ENCODE results near the gene DLX4. TPM values are rescaled to one million over a fixed set of nuclear protein-coding genes. Genes with fewer than 3 reads are reported as not detected.

DLX4 gene
- total RNA-seq, 1 donor from 2014 or later, result 1.2 TPM

DNA sequence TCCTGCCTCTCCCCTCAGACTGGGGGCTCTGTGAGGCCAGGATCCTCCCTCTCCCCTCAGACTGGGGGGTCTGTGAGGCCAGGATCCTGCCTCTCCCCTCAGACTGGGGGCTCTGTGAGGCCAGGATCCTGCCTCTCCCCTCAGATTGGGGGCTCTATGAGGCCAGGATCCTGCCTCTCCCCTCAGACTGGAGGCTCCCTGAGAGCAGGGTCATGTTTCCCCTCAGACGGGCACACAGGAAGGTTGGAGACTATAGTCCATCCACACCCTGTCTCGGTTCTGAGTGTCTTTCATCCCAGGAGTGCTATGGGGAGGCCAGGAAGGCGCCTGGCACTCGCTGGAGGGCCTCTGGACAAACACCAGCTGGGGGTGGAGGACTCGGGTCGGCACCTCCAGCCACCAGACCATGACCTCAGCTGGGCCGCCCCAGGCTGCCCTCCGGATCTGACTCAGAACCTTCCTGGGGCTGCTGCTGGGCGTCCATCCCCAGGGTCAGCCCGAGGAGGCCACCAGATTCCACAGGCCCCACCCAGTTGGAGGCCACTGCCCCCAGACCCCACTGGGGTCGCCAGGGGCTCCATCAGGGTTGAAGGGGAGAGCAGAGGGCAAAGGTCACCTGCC lies 21.9 kb upstream of the DLX4 start:
- Histone ChIP-seq H3K27ac (no peak overlapping the region), H3K9me3 (no peaks in the 10 kb centered on the region), H3K4me3 (no peak overlapping the region), H3K4me1 (no peaks in the 10 kb centered on the region), H3K27me3 (no peaks in the 10 kb centered on the region), H3K36me3 (no peaks in the 10 kb centered on the region)
- intact Hi-C loops (cut with DNase I), result no loop called here
- DNase-seq (ENCODE audit: extremely low spot score in 2 of 2), result no peak
- TF ChIP-seq POLR2AphosphoS5 (IDR thresholded peaks at IDR 0.05; ENCODE audit: insufficient read depth in 1 of 2, low read depth in 1 of 2), result no peak
- no peak for TF ChIP-seq POLR2A (IDR thresholded peaks at IDR 0.05)
- no peak for TF ChIP-seq CTCF (IDR thresholded peaks at IDR 0.05)

GRCh38 chr17:49949634-49950033 lies 19.4 kb upstream of the DLX4 start:
- Histone ChIP-seq H3K27me3 (no peaks in the 10 kb centered on the region), H3K27ac (no peak overlapping the region), H3K4me3 (no peak overlapping the region), H3K4me1 (no peaks in the 10 kb centered on the region), H3K9me3 (no peaks in the 10 kb centered on the region), H3K36me3 (no peaks in the 10 kb centered on the region)
- no peak for DNase-seq (ENCODE audit: extremely low spot score in 2 of 2)
- intact Hi-C loops (cut with DNase I), result loop anchor here (5.0 kb wide), 1 partner anchor 67 kb away; no protein-coding TSS in a partner anchor
- TF ChIP-seq POLR2A (IDR thresholded peaks at IDR 0.05) (no peak), POLR2AphosphoS5 (IDR thresholded peaks at IDR 0.05; ENCODE audit: insufficient read depth in 1 of 2, low read depth in 1 of 2) (no peak), CTCF (IDR thresholded peaks at IDR 0.05) (no peak)

DNA sequence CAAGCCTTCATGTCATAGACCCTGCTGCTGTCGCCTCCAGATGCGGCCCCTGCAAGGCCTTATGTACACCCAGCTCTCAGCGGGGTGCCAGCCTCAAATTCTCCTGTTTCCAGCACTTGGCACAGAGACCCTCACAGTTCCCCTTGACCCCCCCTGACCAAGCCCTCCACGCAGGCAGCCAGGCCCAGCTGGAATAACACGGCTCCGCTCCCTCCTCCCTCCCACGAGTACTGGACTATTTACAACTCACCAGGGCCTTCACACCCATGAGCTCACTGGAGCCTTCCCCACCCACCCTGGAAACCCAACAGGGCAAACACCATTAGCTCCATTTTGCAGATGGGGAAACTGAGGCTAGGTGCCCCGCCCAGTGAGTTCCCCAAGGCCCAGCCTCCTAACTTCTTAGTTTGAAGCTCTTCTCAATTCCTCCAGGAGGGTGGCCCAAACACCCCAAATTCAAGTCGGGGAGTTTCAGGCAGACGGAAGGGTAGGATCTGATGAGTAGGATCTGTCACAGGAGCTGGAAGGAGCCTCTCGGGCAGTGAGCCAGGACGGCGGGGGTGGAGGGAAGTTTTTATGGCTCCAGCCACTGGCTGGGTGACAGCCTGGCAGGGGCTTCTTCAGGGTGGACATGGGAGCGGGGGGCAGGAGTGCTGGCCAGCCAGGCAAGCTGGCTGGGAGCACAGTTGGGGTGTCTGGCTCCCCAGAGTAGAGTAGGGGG lies 17.5 kb upstream of the DLX4 start:
- no peaks in the 10 kb centered on the region for H3K27me3 ChIP-seq
- TF ChIP-seq CTCF (IDR thresholded peaks at IDR 0.05), result no peak
- TF ChIP-seq POLR2A (IDR thresholded peaks at IDR 0.05), result no peak
- no peak for TF ChIP-seq POLR2AphosphoS5 (IDR thresholded peaks at IDR 0.05; ENCODE audit: insufficient read depth in 1 of 2, low read depth in 1 of 2)
- no peaks in the 10 kb centered on the region for H3K36me3 ChIP-seq
- H3K9me3 ChIP-seq, result no peaks in the 10 kb centered on the region
- no peaks in the 10 kb centered on the region for H3K4me1 ChIP-seq
- DNase-seq (ENCODE audit: extremely low spot score in 2 of 2), result no peak
- H3K27ac ChIP-seq, result no peak overlapping the region
- intact Hi-C loops (cut with DNase I), result loop anchor here (5.0 kb wide), 1 partner anchor 69 kb away; no protein-coding TSS in a partner anchor
- H3K4me3 ChIP-seq, result no peak overlapping the region

DNA sequence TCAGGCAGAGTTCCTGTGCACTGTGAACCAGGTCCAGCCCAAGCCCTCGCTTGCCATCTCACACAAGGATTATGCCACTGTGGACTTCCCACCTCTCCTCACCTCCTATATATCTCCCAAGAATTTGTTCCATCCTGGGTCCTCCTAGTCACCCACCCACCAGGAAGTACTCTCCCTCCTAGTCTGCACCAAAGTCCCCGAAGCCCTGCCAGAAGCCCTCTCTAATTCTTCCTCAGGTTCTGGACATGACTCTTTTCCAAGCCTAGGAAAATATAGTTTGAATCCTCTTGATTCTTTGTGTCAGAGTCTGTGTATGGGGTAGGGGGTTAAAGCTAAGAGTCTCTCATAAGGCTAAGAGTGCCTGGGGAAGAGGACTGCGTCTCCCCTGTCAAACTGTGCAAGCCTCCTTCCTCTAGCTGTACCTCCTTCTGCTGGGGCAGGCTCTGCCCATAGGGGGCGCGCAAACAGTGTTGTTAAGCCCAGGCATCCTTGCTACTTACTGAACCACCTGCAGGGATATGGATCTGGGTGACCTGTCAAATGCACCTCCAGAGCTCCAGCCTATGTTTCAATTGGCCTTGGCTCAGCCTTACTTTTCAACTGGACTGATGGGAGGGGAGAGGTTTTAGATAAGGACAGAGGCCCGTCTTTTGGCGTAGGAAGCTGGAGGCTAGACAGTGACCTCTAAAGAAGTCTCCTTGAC lies 16.6 kb upstream of the DLX4 start:
- no peaks in the 10 kb centered on the region for H3K36me3 ChIP-seq
- TF ChIP-seq POLR2A (IDR thresholded peaks at IDR 0.05), result no peak
- peak; percentile 28 to 58 (median 45) for TF ChIP-seq CTCF (IDR thresholded peaks at IDR 0.05)
- intact Hi-C loops (cut with DNase I), result loop anchor here (5.0 kb wide), 1 partner anchor 70 kb away; no protein-coding TSS in a partner anchor
- DNase-seq (ENCODE audit: extremely low spot score in 2 of 2), result no peak
- no peak overlapping the region for H3K4me3 ChIP-seq
- H3K4me1 ChIP-seq, result no peaks in the 10 kb centered on the region
- no peaks in the 10 kb centered on the region for H3K9me3 ChIP-seq
- no peaks in the 10 kb centered on the region for H3K27me3 ChIP-seq
- no peak overlapping the region for H3K27ac ChIP-seq

Data from vagina (tissue), 2 donors.